GM10266 (cell line): ENCODE data around the gene KRTCAP3.

Experiments
- DNase-seq: peaks from one replicate; pipeline ENCODE4 v3.0.0; 2012; ENCODE audit errors: extremely low spot score
- TF ChIP-seq, protein P1 (sequence below): IDR thresholded peaks from 2 replicates; pipeline ENCODE4 v1.5.1; 2012; ENCODE audit warnings: mild to moderate bottlenecking, low read depth; ENCODE audit not compliant: control insufficient read depth, insufficient read depth; ENCODE audit errors: missing control alignments

The KRTCAP3 gene, protein sequence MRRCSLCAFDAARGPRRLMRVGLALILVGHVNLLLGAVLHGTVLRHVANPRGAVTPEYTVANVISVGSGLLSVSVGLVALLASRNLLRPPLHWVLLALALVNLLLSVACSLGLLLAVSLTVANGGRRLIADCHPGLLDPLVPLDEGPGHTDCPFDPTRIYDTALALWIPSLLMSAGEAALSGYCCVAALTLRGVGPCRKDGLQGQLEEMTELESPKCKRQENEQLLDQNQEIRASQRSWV

DNA sequence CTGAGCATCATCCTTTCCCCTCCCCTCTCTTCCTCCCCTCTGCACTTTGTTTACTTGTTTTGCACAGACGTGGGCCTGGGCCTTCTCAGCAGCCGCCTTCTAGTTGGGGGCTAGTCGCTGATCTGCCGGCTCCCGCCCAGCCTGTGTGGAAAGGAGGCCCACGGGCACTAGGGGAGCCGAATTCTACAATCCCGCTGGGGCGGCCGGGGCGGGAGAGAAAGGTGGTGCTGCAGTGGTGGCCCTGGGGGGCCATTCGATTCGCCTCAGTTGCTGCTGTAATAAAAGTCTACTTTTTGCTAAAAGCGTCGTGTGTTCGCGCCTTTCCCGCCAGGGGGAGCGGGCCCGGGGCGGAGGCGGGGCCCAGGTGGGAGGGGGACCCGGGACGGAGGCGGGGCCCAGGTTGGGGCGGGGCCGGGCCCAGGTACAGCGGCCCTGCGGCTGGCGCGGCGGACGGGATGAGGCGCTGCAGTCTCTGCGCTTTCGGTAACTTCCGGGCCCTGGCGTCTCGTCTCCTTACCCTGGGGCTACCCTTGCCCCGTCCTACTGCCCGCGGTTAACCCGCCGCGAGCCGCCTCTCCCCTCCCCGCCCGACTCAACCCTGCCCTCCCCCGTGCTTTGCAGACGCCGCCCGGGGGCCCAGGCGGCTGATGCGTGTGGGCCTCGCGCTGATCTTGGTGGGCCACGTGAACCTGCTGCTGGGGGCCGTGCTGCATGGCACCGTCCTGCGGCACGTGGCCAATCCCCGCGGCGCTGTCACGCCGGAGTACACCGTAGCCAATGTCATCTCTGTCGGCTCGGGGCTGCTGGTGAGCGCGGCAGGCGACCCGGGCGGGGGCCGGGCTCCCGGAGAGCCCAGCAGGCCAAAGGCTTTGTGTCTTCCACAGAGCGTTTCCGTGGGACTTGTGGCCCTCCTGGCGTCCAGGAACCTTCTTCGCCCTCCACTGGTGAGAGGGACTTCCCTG, at the start of gene KRTCAP3:
TSS of gene KRTCAP3 (plus strand) at position 424 of the 962 bp plus-strand sequence. CDS start at position 456, 32 bp downstream.
- TF ChIP-seq, protein P1, sequence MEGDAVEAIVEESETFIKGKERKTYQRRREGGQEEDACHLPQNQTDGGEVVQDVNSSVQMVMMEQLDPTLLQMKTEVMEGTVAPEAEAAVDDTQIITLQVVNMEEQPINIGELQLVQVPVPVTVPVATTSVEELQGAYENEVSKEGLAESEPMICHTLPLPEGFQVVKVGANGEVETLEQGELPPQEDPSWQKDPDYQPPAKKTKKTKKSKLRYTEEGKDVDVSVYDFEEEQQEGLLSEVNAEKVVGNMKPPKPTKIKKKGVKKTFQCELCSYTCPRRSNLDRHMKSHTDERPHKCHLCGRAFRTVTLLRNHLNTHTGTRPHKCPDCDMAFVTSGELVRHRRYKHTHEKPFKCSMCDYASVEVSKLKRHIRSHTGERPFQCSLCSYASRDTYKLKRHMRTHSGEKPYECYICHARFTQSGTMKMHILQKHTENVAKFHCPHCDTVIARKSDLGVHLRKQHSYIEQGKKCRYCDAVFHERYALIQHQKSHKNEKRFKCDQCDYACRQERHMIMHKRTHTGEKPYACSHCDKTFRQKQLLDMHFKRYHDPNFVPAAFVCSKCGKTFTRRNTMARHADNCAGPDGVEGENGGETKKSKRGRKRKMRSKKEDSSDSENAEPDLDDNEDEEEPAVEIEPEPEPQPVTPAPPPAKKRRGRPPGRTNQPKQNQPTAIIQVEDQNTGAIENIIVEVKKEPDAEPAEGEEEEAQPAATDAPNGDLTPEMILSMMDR, result no peak
- DNase-seq, result peak; percentile 32

GRCh38 chr2:27393225-27393624, 49.0 kb upstream of the KRTCAP3 start:
- TF ChIP-seq, protein P1, result no peak
- no peak for DNase-seq

GRCh38 chr2:27398962-27399361, 43.2 kb upstream of the KRTCAP3 start:
- no peak for DNase-seq
- TF ChIP-seq, protein P1, result no peak

DNA sequence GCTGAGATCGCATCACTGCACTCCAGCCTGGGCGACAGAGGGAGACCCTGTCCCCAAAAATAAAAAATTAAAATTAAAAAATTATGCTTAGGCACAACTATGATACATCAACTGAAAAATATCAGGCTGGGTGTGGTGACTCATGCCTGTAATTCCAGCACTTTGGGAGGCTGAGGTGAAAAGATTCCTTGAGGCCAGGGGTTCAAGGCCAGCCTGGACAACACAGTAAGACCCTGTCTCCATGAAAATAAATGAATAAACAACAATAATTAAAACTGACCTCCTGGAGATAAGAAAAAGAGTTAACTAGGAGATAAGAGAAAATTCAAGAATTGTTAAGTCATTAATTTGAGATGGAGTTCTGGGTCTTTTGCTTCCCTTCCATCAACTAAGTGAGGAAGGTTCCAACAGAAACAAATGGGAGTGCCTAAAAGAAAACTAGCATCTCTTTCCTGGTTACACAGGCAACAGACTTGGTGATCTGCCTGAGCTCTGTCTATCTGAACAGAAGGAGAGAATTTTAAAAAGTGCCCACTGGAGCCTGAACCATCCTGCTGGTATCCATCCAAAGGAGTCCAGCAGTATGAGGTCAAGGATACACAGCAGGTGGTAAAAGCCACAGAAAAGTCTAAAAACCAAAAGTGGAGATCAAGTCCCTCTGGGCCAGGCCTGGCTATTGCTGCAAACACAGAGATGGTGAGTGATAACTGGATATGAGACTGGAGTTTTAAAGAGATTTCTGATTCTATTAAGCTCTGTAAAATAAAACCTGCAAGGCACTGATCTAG, 41.6 kb upstream of the KRTCAP3 start:
- TF ChIP-seq, protein P1, result no peak

GRCh38 chr2:27407798-27408491, 34.2 kb upstream of the KRTCAP3 start:
- no peak for DNase-seq

More for the DNA sequence above, 41.6 kb upstream of the KRTCAP3 start:
- DNase-seq, result no peak

More at GRCh38 chr2:27407798-27408491, 34.2 kb upstream of the KRTCAP3 start:
- TF ChIP-seq, protein P1, result peak; percentile 30
